Measurements from ENCODE around the gene TAMALIN.

- TF ChIP-seq RAD21 (IDR thresholded peaks at IDR 0.05; ENCODE audit: low read length) = no peak
- TF ChIP-seq CTCF (conservative IDR thresholded peaks at IDR 0.05; ENCODE audit: low read depth, low read length) = no peak
- TF ChIP-seq MAZ (IDR thresholded peaks at IDR 0.05; ENCODE audit: borderline replicate concordance, low read depth, low read length) = no peak
- TF ChIP-seq SMC3 (IDR thresholded peaks at IDR 0.05; ENCODE audit: low read depth, low read length) = no peak
- TF ChIP-seq POLR2A (IDR thresholded peaks at IDR 0.05; ENCODE audit: low read depth, low read length) = no peak
- TF ChIP-seq RFX5 (IDR thresholded peaks at IDR 0.05; ENCODE audit: low read depth, low read length) = no peak
- TF ChIP-seq MXI1 (IDR thresholded peaks at IDR 0.05; ENCODE audit: borderline replicate concordance, low read depth, low read length) = no peak
- no peak for TF ChIP-seq MAFK (IDR thresholded peaks at IDR 0.05; ENCODE audit: low read depth, low read length)
- TF ChIP-seq USF2 (IDR thresholded peaks at IDR 0.05; ENCODE audit: low read depth, low read length) = no peak
- TF ChIP-seq FOS (IDR thresholded peaks at IDR 0.05; ENCODE audit: low read depth, low read length) = no peak
These were observed 19.5 kb downstream of the TAMALIN start for GRCh38 chr12:52026263-52026662.
